OCI-LY1 (cell line): ENCODE results near the gene HNRNPM.

ENCODE experiments used
- CTCF ChIP-seq: fragments of 200-600 bp; sonication (generic), shearing (Covaris generic); IDR thresholded peaks from 2 replicates; pipeline ENCODE4 v1.5.1; 2017; ENCODE audit warnings: mild to moderate bottlenecking, antibody characterized with exemption, low read length, moderate library complexity, mixed read lengths
- EZH2 ChIP-seq: fragments of 200-600 bp; sonication (generic), shearing (Covaris generic); IDR thresholded peaks from 2 replicates; pipeline ENCODE4 v1.8.0; 2017; ENCODE audit warnings: borderline replicate concordance, mixed run types, mild to moderate bottlenecking, antibody characterized with exemption, low read length, moderate library complexity, mixed read lengths

GRCh38 chr19:8396563-8397203 is 48.1 kb upstream of the HNRNPM start:
- TF ChIP-seq CTCF (peak; percentile 79), EZH2 (no peak)
